Cardiac fibroblast (primary cell): ENCODE measurements around the gene GUCY1A2.
"Not testable (repeated sequence)": the region's sequence is repeated elsewhere in the genome, so short reads cannot be mapped to it uniquely, and the experiment has no call there.

ENCODE experiments used
- DNase-seq, 2 donors: peaks; one replicate each; pipeline versions ENCODE4 v3.0.0 to v3.0.0-alpha.2; 2010; ENCODE audit warnings: low read depth in 2 of 2
- H3K4me3 ChIP-seq, 2 donors: replicated peaks in 1 of 2; 1 replicate in 1 of 2; 2 replicates in 1 of 2; pipeline ENCODE4 v1.5.1; 2011; ENCODE audit warnings: low read depth in 2 of 2, low read length in 2 of 2, mild to moderate bottlenecking in 2 of 2, moderate library complexity in 1 of 2
- TF ChIP-seq, protein P1 (sequence below): IDR thresholded peaks from one replicate; pipeline ENCODE4 v1.5.1; 2011; ENCODE audit warnings: low read depth, mild to moderate bottlenecking, low read length, inconsistent platforms

The GUCY1A2 gene, protein sequence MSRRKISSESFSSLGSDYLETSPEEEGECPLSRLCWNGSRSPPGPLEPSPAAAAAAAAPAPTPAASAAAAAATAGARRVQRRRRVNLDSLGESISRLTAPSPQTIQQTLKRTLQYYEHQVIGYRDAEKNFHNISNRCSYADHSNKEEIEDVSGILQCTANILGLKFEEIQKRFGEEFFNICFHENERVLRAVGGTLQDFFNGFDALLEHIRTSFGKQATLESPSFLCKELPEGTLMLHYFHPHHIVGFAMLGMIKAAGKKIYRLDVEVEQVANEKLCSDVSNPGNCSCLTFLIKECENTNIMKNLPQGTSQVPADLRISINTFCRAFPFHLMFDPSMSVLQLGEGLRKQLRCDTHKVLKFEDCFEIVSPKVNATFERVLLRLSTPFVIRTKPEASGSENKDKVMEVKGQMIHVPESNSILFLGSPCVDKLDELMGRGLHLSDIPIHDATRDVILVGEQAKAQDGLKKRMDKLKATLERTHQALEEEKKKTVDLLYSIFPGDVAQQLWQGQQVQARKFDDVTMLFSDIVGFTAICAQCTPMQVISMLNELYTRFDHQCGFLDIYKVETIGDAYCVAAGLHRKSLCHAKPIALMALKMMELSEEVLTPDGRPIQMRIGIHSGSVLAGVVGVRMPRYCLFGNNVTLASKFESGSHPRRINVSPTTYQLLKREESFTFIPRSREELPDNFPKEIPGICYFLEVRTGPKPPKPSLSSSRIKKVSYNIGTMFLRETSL

DNA sequence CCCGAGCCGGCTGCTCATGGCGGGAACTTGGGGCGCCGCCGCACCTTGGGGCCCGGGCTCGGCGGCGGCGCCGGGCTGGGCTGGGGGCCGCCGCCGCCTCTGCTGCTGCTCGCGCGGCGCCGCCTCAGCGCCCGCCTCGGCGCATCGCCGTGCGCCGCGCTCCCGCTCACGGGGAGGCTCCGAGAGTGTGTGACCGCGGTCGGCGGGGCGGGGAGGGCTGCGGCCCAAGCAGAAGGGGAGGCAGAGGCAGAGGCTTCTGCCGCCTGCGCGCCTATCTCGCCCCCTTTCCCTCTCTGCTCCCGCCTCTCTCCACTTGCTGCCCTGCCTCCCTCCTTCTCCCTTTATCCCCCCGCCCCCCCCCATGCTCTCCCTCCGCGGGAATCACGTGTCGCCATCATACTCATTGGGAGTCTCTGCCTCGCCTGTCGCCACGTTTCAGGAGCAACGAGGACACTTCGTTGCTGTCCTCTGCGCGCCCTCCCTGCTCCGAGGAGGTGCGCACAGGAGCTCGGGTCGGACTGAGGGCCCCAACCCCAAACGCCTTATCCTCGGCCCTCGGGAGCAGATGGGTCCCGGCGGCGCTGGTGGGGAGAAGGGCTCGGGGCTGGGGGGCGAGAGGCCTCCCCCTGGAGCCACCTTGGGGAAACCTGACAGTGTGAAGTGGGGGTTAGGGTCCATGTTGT, at the start of gene GUCY1A2:
GUCY1A2 (minus strand) TSS at position 258 of the 683 bp plus-strand sequence. CDS start 421 bp downstream, outside the sequence.
- DNase-seq: peak; percentile 6 to 9
- TF ChIP-seq, protein P1, sequence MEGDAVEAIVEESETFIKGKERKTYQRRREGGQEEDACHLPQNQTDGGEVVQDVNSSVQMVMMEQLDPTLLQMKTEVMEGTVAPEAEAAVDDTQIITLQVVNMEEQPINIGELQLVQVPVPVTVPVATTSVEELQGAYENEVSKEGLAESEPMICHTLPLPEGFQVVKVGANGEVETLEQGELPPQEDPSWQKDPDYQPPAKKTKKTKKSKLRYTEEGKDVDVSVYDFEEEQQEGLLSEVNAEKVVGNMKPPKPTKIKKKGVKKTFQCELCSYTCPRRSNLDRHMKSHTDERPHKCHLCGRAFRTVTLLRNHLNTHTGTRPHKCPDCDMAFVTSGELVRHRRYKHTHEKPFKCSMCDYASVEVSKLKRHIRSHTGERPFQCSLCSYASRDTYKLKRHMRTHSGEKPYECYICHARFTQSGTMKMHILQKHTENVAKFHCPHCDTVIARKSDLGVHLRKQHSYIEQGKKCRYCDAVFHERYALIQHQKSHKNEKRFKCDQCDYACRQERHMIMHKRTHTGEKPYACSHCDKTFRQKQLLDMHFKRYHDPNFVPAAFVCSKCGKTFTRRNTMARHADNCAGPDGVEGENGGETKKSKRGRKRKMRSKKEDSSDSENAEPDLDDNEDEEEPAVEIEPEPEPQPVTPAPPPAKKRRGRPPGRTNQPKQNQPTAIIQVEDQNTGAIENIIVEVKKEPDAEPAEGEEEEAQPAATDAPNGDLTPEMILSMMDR: no peak
- H3K4me3 ChIP-seq: peak within 1 kb of the TSS; percentile 43 to 58

DNA sequence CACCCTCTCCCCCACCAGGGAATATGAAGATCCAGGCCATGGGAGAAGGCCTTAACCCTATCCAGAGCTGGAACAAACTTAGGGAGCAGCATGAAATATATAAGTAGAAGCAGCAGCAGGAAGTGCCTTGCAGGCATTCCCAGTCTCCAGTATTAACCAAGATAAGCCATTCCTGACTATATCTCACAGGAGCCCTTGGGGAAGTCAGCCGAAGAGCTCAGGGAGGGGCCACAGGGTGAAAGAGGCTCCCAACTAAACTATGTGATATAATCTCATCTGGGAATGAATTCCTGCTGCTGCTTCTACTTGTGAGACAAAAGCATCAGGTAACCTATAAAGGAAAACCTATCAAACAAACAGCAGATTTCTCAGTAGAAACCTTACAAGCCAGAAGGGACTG, 36.1 kb upstream of the GUCY1A2 start:
- TF ChIP-seq, protein P1: no peak
- no peak overlapping the region for H3K4me3 ChIP-seq
- DNase-seq: no peak

DNA sequence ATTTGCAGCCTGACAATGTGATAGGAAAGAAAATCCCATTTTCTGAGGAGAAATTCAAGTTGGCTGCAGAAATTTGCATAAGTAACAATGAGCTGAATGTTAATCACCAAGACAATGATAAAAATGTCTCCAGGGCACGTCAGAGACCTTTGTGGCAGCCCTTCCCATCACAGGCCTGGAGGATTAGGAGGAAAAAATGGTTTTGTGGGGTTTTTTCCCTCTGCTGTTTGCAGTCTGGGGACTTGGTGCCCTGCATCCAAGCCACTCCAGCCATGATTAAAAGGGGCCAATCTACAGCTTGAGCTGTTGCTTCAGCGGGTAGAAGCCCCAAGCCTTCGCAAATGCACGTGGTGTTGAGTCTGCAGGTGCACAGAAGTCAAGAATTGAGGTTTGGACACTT, 33.1 kb upstream of the GUCY1A2 start:
- DNase-seq, H3K4me3 ChIP-seq: not testable (repeated sequence)

DNA sequence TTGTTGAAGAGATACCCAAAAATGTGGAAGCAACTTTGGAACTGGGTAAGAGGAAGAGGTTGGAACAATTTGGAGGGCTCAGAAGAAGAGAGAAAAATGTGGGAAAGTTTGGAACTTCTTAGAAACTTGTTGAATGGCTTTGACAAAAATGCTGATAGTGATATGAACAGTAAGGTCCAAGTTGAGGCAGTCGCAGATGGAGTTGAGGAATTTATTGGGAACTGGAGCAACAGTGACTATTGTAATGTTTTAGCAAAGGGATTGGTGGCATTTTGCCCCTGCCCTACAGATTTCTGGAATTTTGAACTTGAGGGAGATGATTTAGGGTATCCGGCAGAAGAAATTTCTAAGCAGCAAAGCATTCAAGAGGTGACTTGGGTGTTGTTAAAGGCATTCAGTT, 32.6 kb upstream of the GUCY1A2 start:
- not testable (repeated sequence) for DNase-seq, H3K4me3 ChIP-seq

DNA sequence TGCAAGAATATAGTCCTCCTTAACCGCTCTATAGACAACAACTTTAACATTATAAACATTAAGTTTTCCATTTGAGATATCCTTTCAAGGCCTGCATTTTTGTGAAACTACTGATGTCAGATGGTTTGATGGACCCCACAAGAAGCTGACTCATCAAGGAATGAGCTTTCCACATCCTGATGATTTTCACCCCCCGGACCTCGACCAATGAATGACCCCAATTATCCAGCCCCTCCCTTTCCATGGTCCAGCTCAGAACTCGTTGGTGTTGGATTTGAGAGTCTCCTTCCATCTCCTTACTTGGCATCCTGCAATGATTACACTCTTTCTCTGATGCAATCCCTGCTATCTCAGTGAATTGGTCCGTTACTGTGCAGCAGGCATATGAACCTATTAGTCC, 31.8 kb upstream of the GUCY1A2 start:
- TF ChIP-seq, protein P1: no peak
- DNase-seq: peak in 1 of 2 donors; percentile 10
- no peak overlapping the region for H3K4me3 ChIP-seq

DNA sequence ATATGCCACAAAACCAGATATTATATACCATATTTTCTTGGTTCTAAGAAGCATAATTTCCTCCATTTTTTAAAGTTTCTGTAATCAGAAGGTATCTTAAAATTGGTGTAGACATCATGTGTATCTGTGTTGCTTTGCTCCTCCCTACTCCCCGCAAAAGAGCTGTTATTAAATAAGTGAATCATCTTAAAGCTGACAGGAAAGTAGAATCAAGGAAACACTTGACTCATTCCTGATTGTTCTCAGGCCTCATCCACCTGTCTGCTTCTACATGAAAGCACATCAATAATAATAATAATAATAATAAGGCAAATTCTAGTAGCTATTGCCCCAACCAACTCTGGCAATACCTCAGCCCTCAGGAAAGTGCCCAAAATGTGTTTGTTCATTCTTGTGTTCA, 26.2 kb upstream of the GUCY1A2 start:
- TF ChIP-seq, protein P1: no peak
- no peak overlapping the region for H3K4me3 ChIP-seq
- peak in 1 of 2 donors; percentile 54 for DNase-seq

DNA sequence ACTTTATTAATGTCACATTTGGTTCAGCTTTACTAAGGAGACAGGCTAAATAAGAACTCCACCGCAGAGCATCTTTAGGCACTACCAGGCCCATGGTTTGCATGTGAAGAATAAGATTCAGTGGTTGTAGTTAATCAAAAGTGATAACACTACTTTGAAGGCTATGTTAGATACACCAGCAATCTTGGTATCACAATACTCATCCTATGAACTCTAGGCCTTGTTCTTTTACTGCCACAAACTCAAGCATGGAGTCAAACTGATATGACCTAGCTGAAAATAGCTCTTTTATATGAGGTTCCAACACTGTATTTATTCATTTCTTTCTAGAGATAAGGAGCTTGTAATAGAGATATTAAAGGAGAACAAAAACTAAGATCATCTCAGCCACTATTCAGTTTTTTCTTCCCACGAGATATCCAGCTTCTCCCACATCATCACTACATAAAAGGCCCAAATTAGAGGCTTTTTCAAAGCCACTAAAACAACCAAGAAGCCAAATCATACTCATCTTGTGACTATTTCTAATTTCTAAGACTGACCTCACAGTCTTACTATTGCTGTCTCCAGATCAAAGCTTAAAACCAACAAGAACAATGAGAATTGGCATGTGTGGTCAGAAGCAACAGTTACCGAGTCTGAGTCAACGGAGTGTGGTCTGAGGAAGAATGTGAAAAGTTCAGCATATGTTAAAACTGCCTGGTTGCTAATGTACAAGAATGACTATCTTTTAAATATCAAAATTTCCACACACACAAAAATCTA, 25.1 kb upstream of the GUCY1A2 start:
- DNase-seq: peak; percentile 85 to 98
- TF ChIP-seq, protein P1: no peak
- H3K4me3 ChIP-seq: no peak overlapping the region
